Cardiac fibroblast (primary cell): Measurements from ENCODE around the gene CZIB.

Experiments used
- DNase-seq, 2 donors: peaks; one replicate each; pipeline versions ENCODE4 v3.0.0 to v3.0.0-alpha.2; 2010; ENCODE audit warnings: low read depth in 2 of 2
- H3K4me3 ChIP-seq, 2 donors: replicated peaks in 1 of 2; 1 replicate in 1 of 2; 2 replicates in 1 of 2; pipeline ENCODE4 v1.5.1; 2011; ENCODE audit warnings: low read depth in 2 of 2, low read length in 2 of 2, mild to moderate bottlenecking in 2 of 2, moderate library complexity in 1 of 2
- TF ChIP-seq, protein P1 (sequence below): IDR thresholded peaks from one replicate; pipeline ENCODE4 v1.5.1; 2011; ENCODE audit warnings: low read depth, mild to moderate bottlenecking, low read length, inconsistent platforms

Gene CZIB

GRCh38 chr1:53262000-53262399, 41.6 kb upstream of the CZIB start:
- TF ChIP-seq, protein P1, sequence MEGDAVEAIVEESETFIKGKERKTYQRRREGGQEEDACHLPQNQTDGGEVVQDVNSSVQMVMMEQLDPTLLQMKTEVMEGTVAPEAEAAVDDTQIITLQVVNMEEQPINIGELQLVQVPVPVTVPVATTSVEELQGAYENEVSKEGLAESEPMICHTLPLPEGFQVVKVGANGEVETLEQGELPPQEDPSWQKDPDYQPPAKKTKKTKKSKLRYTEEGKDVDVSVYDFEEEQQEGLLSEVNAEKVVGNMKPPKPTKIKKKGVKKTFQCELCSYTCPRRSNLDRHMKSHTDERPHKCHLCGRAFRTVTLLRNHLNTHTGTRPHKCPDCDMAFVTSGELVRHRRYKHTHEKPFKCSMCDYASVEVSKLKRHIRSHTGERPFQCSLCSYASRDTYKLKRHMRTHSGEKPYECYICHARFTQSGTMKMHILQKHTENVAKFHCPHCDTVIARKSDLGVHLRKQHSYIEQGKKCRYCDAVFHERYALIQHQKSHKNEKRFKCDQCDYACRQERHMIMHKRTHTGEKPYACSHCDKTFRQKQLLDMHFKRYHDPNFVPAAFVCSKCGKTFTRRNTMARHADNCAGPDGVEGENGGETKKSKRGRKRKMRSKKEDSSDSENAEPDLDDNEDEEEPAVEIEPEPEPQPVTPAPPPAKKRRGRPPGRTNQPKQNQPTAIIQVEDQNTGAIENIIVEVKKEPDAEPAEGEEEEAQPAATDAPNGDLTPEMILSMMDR, result no peak
- no peak for DNase-seq

GRCh38 chr1:53260631-53261247, 40.3 kb upstream of the CZIB start:
- no peak for DNase-seq
- TF ChIP-seq, protein P1, result no peak
- H3K4me3 ChIP-seq, result no peak overlapping the region

More at GRCh38 chr1:53262000-53262399, 41.6 kb upstream of the CZIB start:
- H3K4me3 ChIP-seq, result no peak overlapping the region

- DNase-seq, result no peak
- no peak overlapping the region for H3K4me3 ChIP-seq
- TF ChIP-seq, protein P1, result no peak
These were observed 39.5 kb upstream of the CZIB start for GRCh38 chr1:53259932-53260331.

DNA sequence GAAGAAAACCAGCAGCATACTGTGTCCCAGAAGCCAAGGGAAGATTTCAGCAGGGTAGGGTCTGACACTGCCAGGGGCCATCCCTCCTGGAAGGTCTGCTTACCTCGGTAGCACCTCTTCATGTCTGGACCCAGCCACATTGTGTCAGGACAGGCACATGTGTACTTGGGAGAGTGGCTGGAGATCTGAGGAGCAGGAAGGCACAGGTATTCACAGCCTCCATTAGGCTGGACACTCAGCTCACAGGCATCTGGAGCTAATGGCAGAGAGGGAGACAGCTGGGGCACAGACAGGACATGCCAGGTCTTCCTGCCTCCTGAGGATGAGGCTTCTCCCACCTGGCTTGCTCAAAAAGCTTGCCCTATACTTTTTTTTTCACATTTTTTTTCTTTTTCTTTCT, 37.8 kb upstream of the CZIB start:
- no peak overlapping the region for H3K4me3 ChIP-seq
- TF ChIP-seq, protein P1, result no peak
- no peak for DNase-seq

DNA sequence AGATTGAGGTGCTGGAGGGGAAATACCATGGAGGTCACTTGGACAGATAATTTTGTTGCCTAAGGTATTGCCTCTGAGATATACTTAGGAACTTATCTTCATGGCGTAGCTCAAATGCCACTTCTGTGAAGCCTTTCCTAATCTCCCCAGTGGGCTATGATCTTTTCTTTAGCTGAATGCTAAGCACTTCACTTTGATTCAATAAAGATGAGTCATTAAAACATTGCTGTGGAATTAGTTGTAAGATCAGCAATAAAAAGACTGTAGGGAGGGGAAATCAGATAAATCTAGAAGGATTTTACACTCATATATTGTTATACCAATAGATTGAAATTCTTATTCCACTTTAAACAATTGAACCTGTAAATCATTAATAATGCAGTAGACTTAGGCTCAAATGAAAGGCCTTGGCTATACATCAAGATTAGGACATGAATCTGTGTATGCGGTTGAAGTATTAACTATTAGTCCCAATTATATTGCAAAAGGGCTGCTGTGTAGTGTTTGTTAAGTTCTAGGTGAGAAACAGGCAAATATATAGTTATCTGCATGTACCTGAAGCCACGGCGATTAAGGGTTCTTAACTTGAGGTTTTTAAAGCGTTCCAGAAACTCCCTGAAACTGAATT, 37.1 kb upstream of the CZIB start:
- no peak for DNase-seq
- TF ChIP-seq, protein P1, result no peak
- H3K4me3 ChIP-seq, result no peak overlapping the region

- no peak for DNase-seq
- TF ChIP-seq, protein P1, result no peak
- no peak overlapping the region for H3K4me3 ChIP-seq
These were observed 36.3 kb upstream of the CZIB start for GRCh38 chr1:53256511-53257453.
